Hepatic stellate cell (primary cell): ENCODE measurements around the gene TFCP2.
A peak's percentile ranks its signal among the peaks of the same experiment; 100 is the strongest.

Source experiments
- DNase-seq: peaks from one replicate; pipeline ENCODE4 v3.0.0; 2011; ENCODE audit warnings: low spot score

The TFCP2 gene

GRCh38 chr12:51196547-51196946 is 23.6 kb upstream of the TFCP2 start:
- no peak for DNase-seq

GRCh38 chr12:51195841-51196240 is 22.9 kb upstream of the TFCP2 start:
- no peak for DNase-seq

DNA sequence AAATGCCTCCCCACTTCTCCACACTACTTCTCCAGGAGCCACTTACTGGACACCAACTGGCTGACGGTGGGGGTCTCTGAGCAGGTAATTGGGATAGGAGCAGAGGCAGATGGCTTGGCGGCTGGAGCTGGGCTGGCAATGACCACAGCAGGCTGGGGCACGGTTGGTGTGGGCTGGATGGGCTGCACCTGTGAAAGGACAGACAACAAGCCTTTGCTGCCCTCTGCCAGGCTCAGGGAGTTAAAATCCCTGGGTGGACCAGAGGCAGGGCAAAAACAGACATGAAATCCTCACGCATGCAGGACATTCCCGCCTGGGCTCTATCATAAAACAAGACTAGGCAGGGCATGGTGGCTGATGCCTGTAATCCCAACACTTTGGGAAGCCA is 19.3 kb upstream of the TFCP2 start:
- DNase-seq = no peak

DNA sequence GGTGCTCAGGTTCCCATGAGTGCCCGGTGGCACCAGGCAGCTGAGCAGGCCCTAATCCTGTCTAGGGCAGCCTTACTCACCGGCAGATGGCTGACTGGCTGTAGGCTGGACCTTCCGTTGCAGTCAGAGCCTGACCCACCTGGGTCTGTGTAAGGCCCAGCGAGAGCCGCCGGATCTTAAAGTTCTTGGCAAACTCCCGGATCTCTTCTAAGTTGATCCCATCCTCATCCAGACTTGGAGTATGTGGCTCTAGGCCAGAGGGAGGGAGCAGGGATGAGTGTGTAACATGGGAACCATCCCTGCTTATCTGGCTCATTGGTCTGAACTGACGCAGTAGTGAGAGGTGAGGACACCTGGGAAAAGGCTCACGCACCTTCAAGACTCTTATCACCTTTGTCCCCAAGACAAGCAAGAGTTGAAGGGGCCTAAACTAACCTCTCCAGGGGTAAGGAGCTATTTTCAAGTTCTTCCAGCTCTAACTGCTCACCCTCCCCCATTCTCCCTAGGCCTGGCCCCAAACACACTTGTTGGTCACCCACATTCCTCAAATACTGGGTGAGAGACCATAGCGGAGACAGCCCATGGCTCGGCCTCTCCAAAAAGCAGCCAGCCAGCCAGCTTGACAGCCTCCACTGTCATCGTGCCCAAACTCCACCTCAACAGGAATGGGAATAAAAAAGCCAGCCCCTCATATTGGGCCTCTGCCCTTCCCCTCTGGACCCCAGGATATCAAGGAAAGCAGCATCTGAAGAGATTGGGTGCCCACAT is 18.8 kb upstream of the TFCP2 start:
- no peak for DNase-seq

GRCh38 chr12:51190820-51191219 is 17.9 kb upstream of the TFCP2 start:
- DNase-seq = no peak

- no peak for DNase-seq
Measured at GRCh38 chr12:51189790-51190355, 16.9 kb upstream of the TFCP2 start.

DNA sequence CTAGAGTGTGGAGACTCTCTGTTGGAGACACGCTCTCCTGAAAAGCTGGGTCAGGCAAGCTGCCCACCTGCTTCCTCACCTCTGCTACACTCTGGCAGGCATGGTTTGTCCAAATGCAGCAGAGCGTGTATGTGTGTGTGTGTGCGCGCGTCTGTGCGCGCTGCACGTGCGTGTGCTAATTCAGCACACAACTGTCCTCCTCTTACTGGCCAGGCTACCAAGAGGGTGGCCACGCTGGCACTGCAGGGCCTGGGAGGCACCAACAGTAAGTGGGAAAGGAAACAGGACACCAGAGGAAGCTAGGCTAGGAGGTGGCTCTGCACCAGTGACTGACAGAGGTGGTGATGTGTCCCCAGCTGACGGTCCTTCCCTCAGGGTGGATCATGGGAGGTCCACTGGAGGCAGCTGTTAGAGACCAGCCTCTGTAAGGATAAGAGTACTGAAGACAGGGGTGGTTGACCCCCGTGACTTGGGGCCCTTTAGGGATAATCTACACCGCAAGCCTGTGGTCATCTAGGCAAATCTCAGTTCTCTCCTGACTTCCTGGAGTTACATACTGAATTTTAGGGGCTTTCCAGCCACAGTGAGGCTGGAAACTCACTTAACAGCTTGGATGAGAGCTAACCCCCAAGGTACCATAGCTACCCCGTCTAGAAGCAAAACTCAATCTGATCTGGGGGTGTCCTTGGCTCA is 15.6 kb upstream of the TFCP2 start:
- DNase-seq = no peak

GRCh38 chr12:51187370-51187987 is 14.5 kb upstream of the TFCP2 start:
- no peak for DNase-seq

- DNase-seq = no peak
Measured at GRCh38 chr12:51186465-51187085, 13.6 kb upstream of the TFCP2 start.

- no peak for DNase-seq
Measured at GRCh38 chr12:51185171-51185717, 12.3 kb upstream of the TFCP2 start.

GRCh38 chr12:51183816-51184215 is 10.9 kb upstream of the TFCP2 start:
- peak; percentile 23 for DNase-seq

DNA sequence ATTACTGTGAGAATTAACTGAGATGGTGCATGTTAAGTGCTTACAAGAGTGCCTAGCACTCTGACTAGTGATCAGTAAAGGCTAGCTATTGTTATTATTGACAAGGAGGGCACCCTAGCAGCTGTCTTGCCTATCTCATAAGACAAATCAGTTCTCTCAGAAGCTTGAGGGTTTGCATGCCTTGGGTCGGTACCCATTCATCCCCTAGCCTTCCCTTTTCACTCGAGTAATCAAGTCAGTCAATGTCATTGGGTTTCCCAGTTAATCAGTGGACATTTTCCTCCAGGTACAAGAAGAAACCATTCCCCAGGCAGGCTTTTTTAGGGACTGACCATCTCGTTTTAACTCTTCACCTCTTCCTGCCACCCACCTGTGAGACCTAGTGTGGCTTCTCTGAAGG is 10.4 kb upstream of the TFCP2 start:
- peak; percentile 1 for DNase-seq

- DNase-seq = peak; percentile 1
Measured at GRCh38 chr12:51181558-51181957, 8.6 kb upstream of the TFCP2 start.

GRCh38 chr12:51177897-51178296 is 5.0 kb upstream of the TFCP2 start:
- DNase-seq = no peak

DNA sequence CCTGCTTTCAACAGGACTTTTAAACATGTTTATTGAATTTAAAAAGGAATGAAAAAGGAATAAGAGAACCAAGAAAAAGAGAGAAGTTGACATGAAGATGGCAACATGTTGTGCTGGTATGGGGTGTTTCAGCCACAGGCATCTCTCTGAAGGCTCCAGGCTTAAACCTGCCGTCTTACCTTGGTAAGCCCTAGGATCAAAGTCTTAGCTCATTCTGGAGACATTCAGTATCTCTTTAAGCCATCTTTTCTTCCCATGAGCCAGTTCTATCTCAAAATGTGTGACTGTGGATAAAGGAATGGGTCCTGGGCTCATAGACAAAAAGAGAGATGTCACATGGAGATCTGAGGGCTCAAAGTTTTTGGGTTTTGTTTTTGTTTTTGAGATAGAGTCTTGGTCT is 1.6 kb upstream of the TFCP2 start:
- DNase-seq = no peak

GRCh38 chr12:51171884-51172514 is 936 bp downstream of the TFCP2 start:
- no peak for DNase-seq

DNA sequence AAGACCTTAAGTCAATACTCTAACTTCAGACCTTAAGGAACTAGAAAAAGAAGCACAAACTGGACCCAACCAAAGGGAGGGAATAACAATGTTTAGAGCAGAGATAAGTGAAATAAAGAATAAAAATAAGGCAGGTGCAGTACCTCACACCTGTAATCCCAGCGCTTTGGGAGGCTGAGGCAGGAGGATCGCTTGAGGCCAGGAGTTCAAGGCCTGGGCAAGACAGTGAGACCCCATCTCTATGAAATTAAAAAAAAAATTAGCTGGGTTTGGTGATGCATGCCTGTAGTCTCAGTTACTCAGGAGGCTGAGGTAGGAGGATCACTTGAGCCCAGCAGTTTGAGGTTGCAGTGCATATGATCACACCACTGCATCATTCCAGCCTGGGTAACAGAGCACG is 9.1 kb downstream of the TFCP2 start:
- DNase-seq = no peak

DNA sequence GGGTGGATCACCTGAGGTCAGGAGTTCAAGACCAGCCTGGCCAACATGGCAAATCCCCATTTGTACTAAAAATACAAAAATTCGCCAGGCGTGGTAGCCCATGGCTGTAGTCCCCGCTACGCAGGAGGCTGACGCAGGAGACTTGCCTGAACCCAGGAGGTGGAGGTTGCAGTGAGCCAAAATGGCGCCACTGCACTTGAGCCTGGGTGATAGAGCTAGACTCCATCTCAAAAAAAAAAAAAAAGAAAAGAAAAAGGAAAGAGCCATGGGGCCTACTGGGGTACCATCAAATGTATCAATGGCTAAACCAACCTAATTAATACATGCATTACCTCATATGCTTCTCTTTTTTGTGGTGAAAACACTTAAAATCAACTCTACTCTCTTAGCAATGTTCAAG is 10.7 kb downstream of the TFCP2 start:
- DNase-seq = no peak

- DNase-seq = peak; percentile 71
Measured at GRCh38 chr12:51160814-51161459, 12.0 kb downstream of the TFCP2 start.

- no peak for DNase-seq
Measured at GRCh38 chr12:51156245-51156765, 16.6 kb downstream of the TFCP2 start.

GRCh38 chr12:51152953-51153352 is 20.0 kb downstream of the TFCP2 start:
- DNase-seq = no peak
